Fibroblast of lung (primary cell): Measurements from ENCODE around the gene NT5DC1. TPM values are rescaled to one million over a fixed set of nuclear protein-coding genes. Genes with fewer than 3 reads are reported as not detected.
"Not testable (repeated sequence)": the region's sequence is repeated elsewhere in the genome, so short reads cannot be mapped to it uniquely, and the experiment has no call there.

Experiments
- DNase-seq, 2 donors: peaks; one replicate each; pipeline versions ENCODE4 v3.0.0 to v3.0.0-alpha.2; 2010; ENCODE audit warnings: low read depth in 2 of 2
- H2AFZ ChIP-seq: 2 replicates; pipeline ENCODE4 v1.5.1; 2012; ENCODE audit warnings: low read length, control low read depth, inconsistent platforms
- H3K27ac ChIP-seq: 2 replicates; pipeline ENCODE4 v1.5.1; 2011; ENCODE audit warnings: low read length, control low read depth; ENCODE audit not compliant: insufficient read depth
- H3K27me3 ChIP-seq: 2 replicates; pipeline ENCODE4 v1.5.1; 2011; ENCODE audit warnings: mild to moderate bottlenecking, low read length; ENCODE audit not compliant: control insufficient read depth, insufficient read depth
- H3K36me3 ChIP-seq: 2 replicates; pipeline ENCODE4 v1.5.1; 2011; ENCODE audit warnings: low read length; ENCODE audit not compliant: control insufficient read depth, insufficient read depth
- H3K4me1 ChIP-seq: 2 replicates; pipeline ENCODE4 v1.5.1; 2011; ENCODE audit warnings: low read length; ENCODE audit not compliant: control insufficient read depth, insufficient read depth; ENCODE audit errors: extremely low read depth
- H3K4me2 ChIP-seq: 2 replicates; pipeline ENCODE4 v1.5.1; 2011; ENCODE audit warnings: low read length, control low read depth; ENCODE audit not compliant: insufficient read depth; ENCODE audit errors: extremely low read depth
- H3K4me3 ChIP-seq, 4 experiments: fragments of 200-600 bp in 1 of 4; sonication (generic) in 1 of 4; replicated peaks in 1 of 4; 2 replicates each; pipeline ENCODE4 v1.5.1; 2011 to 2016; ENCODE audit warnings: low read length in 4 of 4, low read depth in 3 of 4, mild to moderate bottlenecking in 3 of 4, control low read depth in 2 of 4, inconsistent platforms in 1 of 4, mixed read lengths in 1 of 4; ENCODE audit not compliant: insufficient read depth in 1 of 4; ENCODE audit errors: control extremely low read depth in 1 of 4
- H3K79me2 ChIP-seq: 2 replicates; pipeline ENCODE4 v1.5.1; 2012; ENCODE audit warnings: mild to moderate bottlenecking, low read length, inconsistent platforms; ENCODE audit not compliant: control insufficient read depth, insufficient read depth
- H3K9ac ChIP-seq: 2 replicates; pipeline ENCODE4 v1.5.1; 2011; ENCODE audit warnings: mild to moderate bottlenecking, low read length, control low read depth; ENCODE audit not compliant: insufficient read depth
- H3K9me3 ChIP-seq: 2 replicates; pipeline ENCODE4 v1.5.1; 2012; ENCODE audit warnings: low read depth, low read length; ENCODE audit not compliant: control insufficient read depth, insufficient read depth
- H4K20me1 ChIP-seq: 2 replicates; pipeline ENCODE4 v1.5.1; 2011; ENCODE audit warnings: low read length; ENCODE audit not compliant: control insufficient read depth, insufficient read depth; ENCODE audit errors: extremely low read depth
- CTCF ChIP-seq, 2 donors: IDR thresholded peaks in 1 of 2; conservative IDR thresholded peaks in 1 of 2; 1 replicate in 1 of 2; 2 replicates in 1 of 2; pipeline ENCODE4 v1.5.1; 2011 to 2012; ENCODE audit warnings: low read length in 2 of 2, control low read depth in 1 of 2, inconsistent platforms in 1 of 2, low read depth in 1 of 2, mild to moderate bottlenecking in 1 of 2
- EZH2 ChIP-seq: IDR thresholded peaks from 2 replicates; pipeline ENCODE4 v1.5.1; 2012; ENCODE audit warnings: low read length, control low read depth, mild to moderate bottlenecking; ENCODE audit errors: missing control alignments
- polyA plus RNA-seq, 2 donors: library from polyadenylated mRNA; depleted of rRNA in 1 of 2; stranded (reverse) in 1 of 2; unstranded in 1 of 2; fragments of >200 nt; gene quantifications; 2 replicates each; pipeline ENCODE4 v1.2.1, GENCODE V29; 2011 to 2012; ENCODE audit warnings: missing spikeins in 1 of 2
- total RNA-seq: library from RNA; depleted of rRNA; stranded (reverse); fragments of >200 nt; gene quantifications from 2 replicates; pipeline ENCODE4 v1.2.1, GENCODE V29; 2014

The NT5DC1 gene
- total and polyA plus RNA-seq, 2 donors (not counting 1 experiment from before 2014, with no cell fraction given), result 8.1 to 17.9 TPM

- no peak overlapping the region for H3K4me3 ChIP-seq
- DNase-seq, result no peak
- H3K9me3 ChIP-seq, result no peaks in the 10 kb centered on the region
- no peak overlapping the region for H2AFZ ChIP-seq
- no peak overlapping the region for H3K4me2 ChIP-seq
- TF ChIP-seq EZH2 (no peak), CTCF (conservative IDR thresholded peaks at IDR 0.05 in 1 of 2, IDR thresholded peaks at IDR 0.05 in 1 of 2; ENCODE audit: low read depth in 1 of 2, low read length in 2 of 2) (no peak)
- no peak overlapping the region for H3K9ac ChIP-seq
- no peaks in the 10 kb centered on the region for H4K20me1 ChIP-seq
- H3K36me3 ChIP-seq, result peaks cover 2% of the 10 kb centered on the region
- H3K4me1 ChIP-seq, result peaks cover 6% of the 10 kb centered on the region
- no peak overlapping the region for H3K27ac ChIP-seq
- no peaks in the 10 kb centered on the region for H3K27me3 ChIP-seq
- peaks cover 19% of the 10 kb centered on the region for H3K79me2 ChIP-seq
Observed at GRCh38 chr6:116282698-116283097, 182.0 kb downstream of the NT5DC1 start.

GRCh38 chr6:116283191-116283590 is 182.5 kb downstream of the NT5DC1 start:
- Histone ChIP-seq H3K4me1 (peaks cover 3% of the 10 kb centered on the region), H3K79me2 (peaks cover 14% of the 10 kb centered on the region), H4K20me1 (no peaks in the 10 kb centered on the region), H3K27me3 (no peaks in the 10 kb centered on the region), H3K27ac (no peak overlapping the region), H3K9ac (no peak overlapping the region), H3K4me3 (no peak overlapping the region), H3K36me3 (peaks cover 2% of the 10 kb centered on the region), H2AFZ (no peak overlapping the region), H3K4me2 (no peak overlapping the region), H3K9me3 (no peaks in the 10 kb centered on the region)
- no peak for TF ChIP-seq CTCF (conservative IDR thresholded peaks at IDR 0.05 in 1 of 2, IDR thresholded peaks at IDR 0.05 in 1 of 2; ENCODE audit: low read depth in 1 of 2, low read length in 2 of 2)
- TF ChIP-seq EZH2, result no peak
- no peak for DNase-seq

- not testable (repeated sequence) for DNase-seq, H3K4me2 ChIP-seq, H3K4me1 ChIP-seq, H2AFZ ChIP-seq, H3K27me3 ChIP-seq, H3K9me3 ChIP-seq, H3K9ac ChIP-seq, H3K27ac ChIP-seq, H3K36me3 ChIP-seq, H3K79me2 ChIP-seq, H4K20me1 ChIP-seq, H3K4me3 ChIP-seq
Observed at GRCh38 chr6:116284984-116285383, 184.3 kb downstream of the NT5DC1 start.
